Vagina (tissue), 2 donors: Measurements from ENCODE around the gene ZRANB1. TPM values are rescaled to one million over a fixed set of nuclear protein-coding genes. Genes with fewer than 3 reads are reported as not detected.

Experiments used
- DNase-seq, 2 donors: peaks; one replicate each; pipeline ENCODE4 v3.0.0-alpha.2; 2017; ENCODE audit errors: extremely low spot score in 2 of 2
- H3K27ac ChIP-seq: fragments of 200-600 bp; sonication (generic); one replicate; pipeline ENCODE4 v1.5.1; 2019
- H3K27me3 ChIP-seq: fragments of 200-600 bp; sonication (generic); one replicate; pipeline ENCODE4 v1.5.1; 2019
- H3K36me3 ChIP-seq, 2 donors: fragments of 200-600 bp; sonication (generic); one replicate each; pipeline ENCODE4 v1.5.1; 2017 to 2019
- H3K4me1 ChIP-seq: fragments of 200-600 bp; sonication (generic); one replicate; pipeline ENCODE4 v1.5.1; 2019
- H3K4me3 ChIP-seq, 2 donors: fragments of 200-600 bp; sonication (generic); 1 replicate in 1 of 2; 2 replicates in 1 of 2; pipeline ENCODE4 v1.5.1; 2016 to 2019
- H3K9me3 ChIP-seq: fragments of 200-600 bp; sonication (generic); one replicate; pipeline ENCODE4 v1.5.1; 2019
- CTCF ChIP-seq, 3 experiments: fragments of 450-650 bp in 2 of 3; fragments of 200-600 bp in 1 of 3; sonication (generic) in 1 of 3; IDR thresholded peaks; one replicate each; pipeline ENCODE4 v1.5.1; 2017 to 2019; ENCODE audit warnings: antibody characterized with exemption in 3 of 3, mild to moderate bottlenecking in 2 of 3, moderate library complexity in 2 of 3
- POLR2A ChIP-seq, 2 donors: fragments of 450-650 bp; IDR thresholded peaks; one replicate each; pipeline ENCODE4 v1.6.1; 2017; ENCODE audit warnings: antibody characterized with exemption in 2 of 2, mild to moderate bottlenecking in 2 of 2, moderate library complexity in 2 of 2
- POLR2AphosphoS5 ChIP-seq, 2 donors: sonication (generic); formaldehyde crosslinking; IDR thresholded peaks; one replicate each; pipeline ENCODE4 v1.9.0; 2017; ENCODE audit warnings: antibody characterized with exemption in 2 of 2, mild to moderate bottlenecking in 2 of 2, low read depth in 1 of 2; ENCODE audit not compliant: insufficient read depth in 1 of 2
- intact Hi-C: fragments of 100-400 bp; cut with DNase I; formaldehyde crosslinking; loops from one replicate; pipeline ENCODE4 v1.15.1; 2023
- total RNA-seq: library from RNA; depleted of rRNA; stranded (reverse); fragments of >200 nt; gene quantifications from one replicate; pipeline ENCODE4 v1.2.3, GENCODE V29; 2016

ZRANB1 gene
- total RNA-seq, 1 donor from 2014 or later = 23.8 TPM

- Histone ChIP-seq H3K27me3 (no peaks in the 10 kb centered on the region), H3K4me3 (no peak overlapping the region), H3K36me3 (peaks cover 0 to 50% of the 10 kb centered on the region in 2 donors), H3K27ac (no peak overlapping the region), H3K9me3 (no peaks in the 10 kb centered on the region), H3K4me1 (peaks cover 21% of the 10 kb centered on the region)
- no peak for DNase-seq
- intact Hi-C loops = no loop called here
- TF ChIP-seq POLR2AphosphoS5 (IDR thresholded peaks at IDR 0.05; ENCODE audit: insufficient read depth in 1 of 2, low read depth in 1 of 2) (no peak), POLR2A (IDR thresholded peaks at IDR 0.05) (no peak), CTCF (IDR thresholded peaks at IDR 0.05) (no peak)
Observed at GRCh38 chr10:124971276-124971675, 29.4 kb downstream of the ZRANB1 start.

DNA sequence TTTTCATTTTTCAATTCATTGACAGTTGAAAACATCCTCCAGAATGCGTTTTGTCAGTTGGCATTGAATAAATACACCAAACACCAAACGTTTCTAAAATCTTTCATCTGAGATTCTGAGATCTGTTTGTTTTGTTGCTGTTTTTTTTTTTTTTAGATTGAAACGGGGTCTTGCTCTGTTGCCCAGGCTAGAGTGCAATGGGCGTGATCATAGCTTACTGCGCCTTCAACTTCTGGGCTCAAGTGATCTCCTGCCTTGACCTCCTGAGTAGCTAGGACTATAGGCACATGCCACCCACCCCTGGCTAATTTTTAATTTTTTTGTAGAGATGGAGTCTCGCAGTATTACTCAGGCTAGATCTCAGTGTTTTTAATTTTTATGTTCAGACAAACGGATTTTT, 30.7 kb downstream of the ZRANB1 start:
- Histone ChIP-seq H3K27ac (no peak overlapping the region), H3K9me3 (no peaks in the 10 kb centered on the region), H3K4me1 (peaks cover 27% of the 10 kb centered on the region), H3K4me3 (no peak overlapping the region), H3K27me3 (no peaks in the 10 kb centered on the region), H3K36me3 (peaks cover 0 to 38% of the 10 kb centered on the region in 2 donors)
- intact Hi-C loops = no loop called here
- no peak for DNase-seq
- TF ChIP-seq POLR2A (IDR thresholded peaks at IDR 0.05) = no peak
- TF ChIP-seq POLR2AphosphoS5 (IDR thresholded peaks at IDR 0.05; ENCODE audit: insufficient read depth in 1 of 2, low read depth in 1 of 2) = no peak
- TF ChIP-seq CTCF (IDR thresholded peaks at IDR 0.05) = no peak

- no peak for TF ChIP-seq POLR2AphosphoS5 (IDR thresholded peaks at IDR 0.05; ENCODE audit: insufficient read depth in 1 of 2, low read depth in 1 of 2)
- no peak for TF ChIP-seq POLR2A (IDR thresholded peaks at IDR 0.05)
- no peak for TF ChIP-seq CTCF (IDR thresholded peaks at IDR 0.05)
- Histone ChIP-seq H3K4me3 (no peak overlapping the region), H3K4me1 (peaks cover 34% of the 10 kb centered on the region), H3K36me3 (peaks cover 0 to 24% of the 10 kb centered on the region in 2 donors), H3K9me3 (no peaks in the 10 kb centered on the region), H3K27me3 (no peaks in the 10 kb centered on the region), H3K27ac (no peak overlapping the region)
- no peak for DNase-seq
- intact Hi-C loops = no loop called here
Observed at GRCh38 chr10:124974131-124974530, 32.2 kb downstream of the ZRANB1 start.

DNA sequence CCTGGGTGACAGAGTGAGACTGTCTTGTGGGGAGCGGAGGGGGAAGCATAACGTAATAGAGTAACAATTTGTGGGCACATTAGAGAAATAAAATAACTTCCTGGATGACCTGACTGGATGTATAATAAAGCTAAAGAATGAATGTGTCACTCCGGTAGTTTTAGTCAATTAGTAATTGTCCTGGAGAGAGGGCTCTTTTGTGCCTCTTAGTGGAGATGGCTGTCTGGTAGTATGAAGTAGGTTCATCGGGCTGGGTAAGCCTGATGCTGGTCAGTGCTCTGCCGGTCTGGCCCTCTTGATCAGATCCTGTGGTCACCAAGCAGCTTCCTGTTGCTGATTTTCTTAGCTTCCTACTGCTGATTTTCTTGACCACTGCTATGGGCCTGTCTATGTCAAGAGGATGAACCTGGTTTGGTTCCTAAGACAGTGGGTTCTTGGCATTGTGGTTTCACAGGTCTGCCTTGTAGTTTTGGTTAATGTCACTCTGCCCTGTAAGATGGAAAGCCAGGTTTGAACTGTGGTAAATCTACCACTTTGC, 34.1 kb downstream of the ZRANB1 start:
- Histone ChIP-seq H3K27me3 (no peaks in the 10 kb centered on the region), H3K4me1 (peaks cover 18% of the 10 kb centered on the region), H3K4me3 (no peak overlapping the region), H3K27ac (no peak overlapping the region), H3K9me3 (no peaks in the 10 kb centered on the region), H3K36me3 (peaks cover 0 to 16% of the 10 kb centered on the region in 2 donors)
- no peak for TF ChIP-seq CTCF (IDR thresholded peaks at IDR 0.05)
- TF ChIP-seq POLR2A (IDR thresholded peaks at IDR 0.05) = no peak
- TF ChIP-seq POLR2AphosphoS5 (IDR thresholded peaks at IDR 0.05; ENCODE audit: insufficient read depth in 1 of 2, low read depth in 1 of 2) = no peak
- intact Hi-C loops = no loop called here
- no peak for DNase-seq

DNA sequence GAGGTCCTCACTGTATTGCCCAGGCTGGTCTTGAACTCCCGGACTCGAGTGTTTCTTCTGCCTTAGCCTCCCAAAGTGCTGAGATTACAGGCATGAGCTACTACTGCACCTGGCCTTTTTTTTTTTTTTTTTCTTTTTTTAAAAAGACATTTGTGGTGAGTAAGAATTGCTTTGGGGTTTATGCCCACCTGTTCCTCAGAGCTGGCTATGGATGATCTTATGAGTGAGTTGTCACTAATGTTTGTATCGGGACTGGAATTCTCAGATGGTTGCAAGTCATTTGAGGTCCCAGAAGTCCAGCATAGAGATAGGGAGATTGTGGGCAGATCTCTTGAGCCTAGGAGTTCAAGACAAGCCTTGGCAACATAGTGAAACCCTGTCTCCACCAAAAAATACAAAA, 35.2 kb downstream of the ZRANB1 start:
- Histone ChIP-seq H3K36me3 (peaks cover 0 to 24% of the 10 kb centered on the region in 2 donors), H3K4me3 (no peak overlapping the region)
- intact Hi-C loops = no loop called here

More for the DNA sequence above, 35.2 kb downstream of the ZRANB1 start:
- Histone ChIP-seq H3K4me1 (peaks cover 16% of the 10 kb centered on the region), H3K9me3 (no peaks in the 10 kb centered on the region), H3K27ac (no peak overlapping the region), H3K27me3 (no peaks in the 10 kb centered on the region)
- DNase-seq = no peak
- TF ChIP-seq POLR2A (IDR thresholded peaks at IDR 0.05) (no peak), POLR2AphosphoS5 (IDR thresholded peaks at IDR 0.05; ENCODE audit: insufficient read depth in 1 of 2, low read depth in 1 of 2) (no peak), CTCF (IDR thresholded peaks at IDR 0.05) (no peak)
